Esophagus muscularis mucosa (tissue), 4 donors: ENCODE results near the gene LHPP. TPM values are rescaled to one million over a fixed set of nuclear protein-coding genes. Genes with fewer than 3 reads are reported as not detected.

Experiments used
- DNase-seq: peaks from one replicate; pipeline ENCODE4 v3.0.0-alpha.2; 2017; ENCODE audit errors: extremely low spot score
- H3K27ac ChIP-seq, 4 donors: fragments of 200-600 bp; sonication (generic); replicated peaks in 1 of 4; 1 replicate in 3 of 4; 2 replicates in 1 of 4; pipeline ENCODE4 v1.5.1; 2016 to 2019; ENCODE audit warnings: mild to moderate bottlenecking in 1 of 4
- H3K27me3 ChIP-seq, 4 donors: fragments of 200-600 bp; sonication (generic); one replicate each; pipeline versions ENCODE4 v1.5.1 to v1.6.0; 2016 to 2019
- H3K36me3 ChIP-seq, 4 donors: fragments of 200-600 bp; sonication (generic); one replicate each; pipeline ENCODE4 v1.5.1; 2016 to 2019
- H3K4me1 ChIP-seq, 4 donors: fragments of 200-600 bp; sonication (generic); one replicate each; pipeline ENCODE4 v1.5.1; 2016 to 2019
- H3K4me3 ChIP-seq, 4 donors: fragments of 200-600 bp; sonication (generic); 1 replicate in 2 of 4; 2 replicates in 2 of 4; pipeline ENCODE4 v1.5.1; 2016 to 2019; ENCODE audit warnings: mild to moderate bottlenecking in 4 of 4, moderate library complexity in 1 of 4
- H3K9me3 ChIP-seq, 4 donors: fragments of 200-600 bp; sonication (generic); 1 replicate in 3 of 4; 2 replicates in 1 of 4; pipeline ENCODE4 v1.5.1; 2016 to 2019
- CTCF ChIP-seq, 3 experiments: fragments of 200-600 bp in 2 of 3; fragments of 450-650 bp in 1 of 3; sonication (generic) in 2 of 3; IDR thresholded peaks; one replicate each; pipeline ENCODE4 v1.5.1; 2017 to 2019; ENCODE audit warnings: antibody characterized with exemption in 3 of 3, mild to moderate bottlenecking in 2 of 3, moderate library complexity in 1 of 3
- EP300 ChIP-seq: sonication (generic); formaldehyde crosslinking; IDR thresholded peaks from one replicate; pipeline ENCODE4 v1.6.1; 2017; ENCODE audit warnings: antibody characterized with exemption
- POLR2A ChIP-seq: fragments of 450-650 bp; IDR thresholded peaks from one replicate; pipeline ENCODE4 v1.6.1; 2017; ENCODE audit warnings: antibody characterized with exemption, moderate library complexity, mild to moderate bottlenecking, low read depth
- POLR2AphosphoS5 ChIP-seq, 2 donors: sonication (generic); formaldehyde crosslinking; IDR thresholded peaks; one replicate each; pipeline ENCODE4 v1.6.1; 2017; ENCODE audit warnings: antibody characterized with exemption in 2 of 2
- WGBS: methylation state at CpG from one replicate; pipeline ENCODE4 v1.1.5; 2018; 5-methylcytosine and 5-hydroxymethylcytosine counted together
- intact Hi-C: fragments of 100-400 bp; cut with DNase I; formaldehyde crosslinking; loops from one replicate; pipeline ENCODE4 v1.15.1; 2023
- total RNA-seq, 4 donors: library from RNA; depleted of rRNA; stranded (reverse); fragments of >200 nt; gene quantifications; one replicate each; pipeline versions ENCODE4 v1.1.0 to v1.2.1, GENCODE V29; 2016

Gene LHPP
- total RNA-seq, 4 donors from 2014 or later = 10.8 to 20.9 (median 15.7) TPM

- H3K36me3 ChIP-seq = peaks cover 0 to 5% (median 0%) of the 10 kb centered on the region in 4 donors
- no peak overlapping the region for H3K4me3 ChIP-seq
- no peak for DNase-seq
- H3K4me1 ChIP-seq = no peaks in the 10 kb centered on the region
- peaks cover 0 to 6% (median 0%) of the 10 kb centered on the region in 4 donors for H3K9me3 ChIP-seq
- WGBS = 96% methylated on average over 9 of the region's 17 CpGs
- no peak for TF ChIP-seq CTCF (IDR thresholded peaks at IDR 0.05)
- no peak for TF ChIP-seq EP300
- TF ChIP-seq POLR2A = no peak
- no peak for TF ChIP-seq POLR2AphosphoS5 (IDR thresholded peaks at IDR 0.05)
- no peak overlapping the region for H3K27ac ChIP-seq
- intact Hi-C loops = no loop called here
- no peaks in the 10 kb centered on the region for H3K27me3 ChIP-seq
These were observed 22.4 kb downstream of the LHPP start for GRCh38 chr10:124484031-124484430.

- no peak for TF ChIP-seq POLR2AphosphoS5 (IDR thresholded peaks at IDR 0.05)
- TF ChIP-seq CTCF (IDR thresholded peaks at IDR 0.05) = no peak
- no peak for TF ChIP-seq EP300
- no peak for TF ChIP-seq POLR2A
- intact Hi-C loops = no loop called here
- Histone ChIP-seq H3K27me3 (no peaks in the 10 kb centered on the region), H3K9me3 (peaks cover 0 to 6% (median 0%) of the 10 kb centered on the region in 4 donors), H3K4me1 (no peaks in the 10 kb centered on the region), H3K36me3 (peaks cover 0 to 5% (median 0%) of the 10 kb centered on the region in 4 donors), H3K4me3 (no peak overlapping the region), H3K27ac (no peak overlapping the region)
- DNase-seq = no peak
- 88% methylated on average over 2 of the region's 2 CpGs for WGBS
These were observed 23.0 kb downstream of the LHPP start for GRCh38 chr10:124484661-124485060.

GRCh38 chr10:124486635-124487034 lies 25.0 kb downstream of the LHPP start:
- TF ChIP-seq POLR2AphosphoS5 (IDR thresholded peaks at IDR 0.05) (no peak), CTCF (IDR thresholded peaks at IDR 0.05) (no peak), EP300 (no peak), POLR2A (no peak)
- no peak for DNase-seq
- Histone ChIP-seq H3K9me3 (peaks cover 0 to 6% (median 0%) of the 10 kb centered on the region in 4 donors), H3K36me3 (peaks cover 0 to 13% (median 2%) of the 10 kb centered on the region in 4 donors), H3K27ac (no peak overlapping the region), H3K4me3 (no peak overlapping the region), H3K27me3 (no peaks in the 10 kb centered on the region), H3K4me1 (no peaks in the 10 kb centered on the region)
- 88% methylated on average over 6 of the region's 6 CpGs for WGBS
- intact Hi-C loops = no loop called here

GRCh38 chr10:124491105-124491504 lies 29.5 kb downstream of the LHPP start:
- TF ChIP-seq POLR2AphosphoS5 (IDR thresholded peaks at IDR 0.05) = no peak
- TF ChIP-seq EP300 = no peak
- TF ChIP-seq POLR2A = no peak
- TF ChIP-seq CTCF (IDR thresholded peaks at IDR 0.05) = no peak
- 100% methylated on average over 8 of the region's 9 CpGs for WGBS
- no peak overlapping the region for H3K4me3 ChIP-seq
- DNase-seq = no peak
- no peaks in the 10 kb centered on the region for H3K4me1 ChIP-seq
- no peaks in the 10 kb centered on the region for H3K27me3 ChIP-seq
- intact Hi-C loops = no loop called here
- no peak overlapping the region for H3K27ac ChIP-seq
- H3K36me3 ChIP-seq = peaks cover 0 to 13% (median 2%) of the 10 kb centered on the region in 4 donors
- peaks cover 0 to 6% (median 0%) of the 10 kb centered on the region in 4 donors for H3K9me3 ChIP-seq

- H3K27ac ChIP-seq = no peak overlapping the region
- H3K4me1 ChIP-seq = no peaks in the 10 kb centered on the region
- intact Hi-C loops = no loop called here
- H3K4me3 ChIP-seq = no peak overlapping the region
- DNase-seq = no peak
- peaks cover 0 to 13% (median 2%) of the 10 kb centered on the region in 4 donors for H3K36me3 ChIP-seq
- no peaks in the 10 kb centered on the region for H3K27me3 ChIP-seq
- 90% methylated on average over 8 of the region's 8 CpGs for WGBS
- no peaks in the 10 kb centered on the region for H3K9me3 ChIP-seq
- TF ChIP-seq POLR2AphosphoS5 (IDR thresholded peaks at IDR 0.05) = no peak
- TF ChIP-seq EP300 = no peak
- TF ChIP-seq CTCF (IDR thresholded peaks at IDR 0.05) = no peak
- TF ChIP-seq POLR2A = no peak
These were observed 30.6 kb downstream of the LHPP start for GRCh38 chr10:124492266-124492665.
